ENCODE measurements around the gene CACNG1. TPM values are rescaled to one million over a fixed set of nuclear protein-coding genes. Genes with fewer than 3 reads are reported as not detected.
"Not testable (repeated sequence)": the region's sequence is repeated elsewhere in the genome, so short reads cannot be mapped to it uniquely, and the experiment has no call there.

Gene CACNG1
- total RNA-seq, 1 donor from 2014 or later = not detected

DNA sequence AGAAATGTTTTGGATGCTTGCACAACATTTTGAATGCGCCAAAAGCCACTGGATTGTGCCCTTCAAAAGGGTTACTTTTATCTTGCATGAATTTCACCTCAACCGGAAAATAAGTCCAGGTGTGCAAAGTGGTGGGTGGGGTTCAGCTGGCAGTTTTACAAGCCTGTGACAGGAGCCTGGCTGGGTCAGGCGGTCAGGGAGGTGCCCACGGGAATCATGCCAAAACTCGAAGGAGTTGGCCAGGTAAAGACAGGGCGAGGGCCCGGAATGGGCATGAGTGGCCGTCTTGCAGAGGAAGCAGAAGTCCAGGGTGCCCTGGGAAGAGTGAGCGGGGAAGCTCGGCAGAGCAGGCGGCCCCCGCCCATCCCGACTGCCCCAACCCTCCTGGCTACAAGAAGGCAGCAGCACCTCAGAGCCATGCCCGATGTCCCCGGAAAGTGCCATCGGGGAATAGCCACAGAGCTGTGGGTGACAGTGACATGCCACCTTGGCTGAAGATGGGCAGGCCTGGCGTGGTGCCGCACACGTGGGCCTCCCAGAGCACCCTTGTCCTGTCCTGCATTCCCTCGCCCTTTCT, 19.1 kb upstream of the CACNG1 start:
- intact Hi-C loops (cut with micrococcal nuclease) = no loop called here

DNA sequence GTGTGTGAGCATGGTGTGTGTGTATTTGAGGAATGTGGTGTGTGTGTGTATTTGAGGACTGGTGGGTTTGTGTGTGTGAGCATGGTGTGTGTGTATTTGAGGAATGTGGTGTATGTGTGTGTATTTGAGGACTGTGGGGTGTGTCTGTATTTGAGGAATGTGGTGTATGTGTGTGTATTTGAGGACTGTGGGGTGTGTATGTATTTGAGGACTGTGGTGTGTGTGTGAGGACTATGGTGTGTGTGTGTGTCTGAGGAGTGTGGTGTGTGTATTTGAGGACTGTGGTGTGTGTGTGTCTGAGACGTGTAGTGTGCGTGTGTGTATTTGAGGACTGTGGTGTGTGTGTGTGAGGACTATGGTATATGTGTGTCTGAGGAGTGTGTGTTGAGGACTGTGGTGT, 18.0 kb upstream of the CACNG1 start:
- intact Hi-C loops (cut with micrococcal nuclease) = no loop called here

DNA sequence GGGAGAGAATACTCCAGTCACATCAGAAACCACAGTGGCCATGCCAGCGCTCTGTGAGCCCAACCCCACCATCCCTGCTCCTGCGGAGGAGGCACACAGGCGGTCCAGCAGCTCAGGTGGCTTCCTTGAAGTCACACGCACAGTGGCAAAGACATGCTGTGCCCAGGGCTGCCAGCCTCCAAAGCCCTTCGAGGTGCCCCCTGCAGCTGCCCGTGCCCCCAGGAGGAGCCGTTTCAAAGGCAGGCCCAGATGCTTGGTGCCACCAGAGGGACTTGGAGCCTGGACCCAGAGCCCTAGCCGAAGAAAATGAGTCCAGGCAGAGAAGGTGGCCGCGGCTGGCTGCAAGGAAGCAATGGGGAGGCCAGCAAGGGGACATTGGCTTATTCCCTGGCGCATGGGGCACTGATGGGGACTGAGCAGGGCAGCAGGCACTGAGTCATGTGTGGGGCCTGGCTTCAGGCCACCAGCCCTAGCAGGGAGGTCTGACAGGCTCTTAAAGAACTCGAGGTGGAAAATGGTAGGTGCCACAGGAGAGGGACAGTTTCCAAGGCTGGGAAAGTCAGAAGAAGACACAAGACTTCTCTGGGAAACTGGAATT, 17.2 kb upstream of the CACNG1 start:
- intact Hi-C loops (cut with micrococcal nuclease) = no loop called here

DNA sequence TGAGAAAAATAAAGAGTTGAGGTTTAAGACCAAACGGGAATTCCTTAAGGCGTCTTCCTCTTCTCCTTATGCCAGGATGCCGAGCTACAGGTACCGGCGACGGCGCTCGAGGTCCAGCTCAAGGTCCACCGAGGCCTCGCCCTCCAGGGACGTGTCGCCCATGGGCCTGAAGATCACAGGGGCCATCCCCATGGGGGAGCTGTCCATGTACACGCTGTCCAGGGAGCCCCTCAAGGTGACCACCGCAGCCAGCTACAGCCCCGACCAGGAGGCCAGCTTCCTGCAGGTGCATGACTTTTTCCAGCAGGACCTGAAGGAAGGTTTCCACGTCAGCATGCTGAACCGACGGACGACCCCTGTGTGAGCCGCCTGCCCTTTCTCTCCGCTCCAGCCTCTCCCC, 13.7 kb upstream of the CACNG1 start:
- intact Hi-C loops (cut with micrococcal nuclease) = no loop called here

DNA sequence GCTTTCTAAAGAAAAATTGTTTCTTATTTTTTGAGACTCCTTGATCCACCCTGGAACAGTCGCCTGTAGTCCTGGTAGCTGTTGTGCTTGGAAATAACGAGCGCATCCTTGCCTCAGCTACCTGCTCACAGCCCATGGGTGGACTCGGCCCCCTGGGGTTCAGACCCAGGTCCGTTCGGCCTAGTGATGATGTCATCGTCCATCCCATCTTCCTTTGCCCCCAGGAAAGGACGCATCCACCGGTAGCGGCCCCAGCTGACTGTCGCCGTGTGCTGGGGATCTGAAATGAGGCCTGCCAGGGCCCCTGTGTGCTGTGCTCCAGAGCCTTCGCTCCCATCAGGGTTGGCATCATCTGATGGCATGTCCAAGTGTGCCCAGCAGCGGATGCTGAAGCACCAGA, 12.0 kb upstream of the CACNG1 start:
- intact Hi-C loops (cut with micrococcal nuclease) = no loop called here

DNA sequence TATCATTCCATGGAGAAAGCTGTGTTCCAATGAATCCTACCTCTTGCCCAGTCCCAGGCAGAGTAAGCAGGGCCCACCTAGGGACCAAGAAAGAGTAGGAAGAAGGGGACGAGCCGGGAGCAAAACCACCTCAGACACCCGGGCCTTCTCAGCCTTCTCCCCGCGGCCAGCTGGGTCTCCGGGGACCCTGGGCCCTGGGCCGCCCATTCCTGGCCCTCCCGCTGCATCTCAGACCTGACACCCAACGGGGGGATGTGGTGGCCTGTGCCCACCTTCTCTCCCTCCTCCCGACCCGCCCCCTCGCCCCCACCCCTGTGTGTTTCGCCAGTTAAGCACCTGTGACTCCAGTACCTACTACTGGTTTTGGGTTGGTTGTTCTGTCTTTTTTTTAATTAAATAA, 11.4 kb upstream of the CACNG1 start:
- intact Hi-C loops (cut with micrococcal nuclease) = no loop called here

DNA sequence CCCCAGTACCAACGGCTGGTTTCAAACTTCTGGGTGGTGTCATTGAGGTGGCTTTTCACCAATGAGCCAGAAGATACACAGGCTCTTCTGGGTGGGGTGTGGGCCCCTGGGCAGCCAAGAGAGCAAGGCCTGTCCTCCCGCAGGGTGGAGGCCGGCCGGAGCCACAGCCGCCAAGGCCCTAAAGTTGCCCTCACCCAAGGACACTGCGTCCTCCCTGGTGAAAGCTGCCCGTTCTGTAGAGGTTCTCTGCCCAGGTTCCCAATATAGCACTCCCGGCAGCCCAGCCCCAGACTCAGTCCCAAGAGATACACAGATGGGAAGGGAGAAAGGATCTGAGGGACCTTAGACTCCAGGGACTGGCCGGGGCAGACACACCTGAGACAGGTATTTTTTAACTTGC, 10.7 kb upstream of the CACNG1 start:
- intact Hi-C loops (cut with micrococcal nuclease) = no loop called here

DNA sequence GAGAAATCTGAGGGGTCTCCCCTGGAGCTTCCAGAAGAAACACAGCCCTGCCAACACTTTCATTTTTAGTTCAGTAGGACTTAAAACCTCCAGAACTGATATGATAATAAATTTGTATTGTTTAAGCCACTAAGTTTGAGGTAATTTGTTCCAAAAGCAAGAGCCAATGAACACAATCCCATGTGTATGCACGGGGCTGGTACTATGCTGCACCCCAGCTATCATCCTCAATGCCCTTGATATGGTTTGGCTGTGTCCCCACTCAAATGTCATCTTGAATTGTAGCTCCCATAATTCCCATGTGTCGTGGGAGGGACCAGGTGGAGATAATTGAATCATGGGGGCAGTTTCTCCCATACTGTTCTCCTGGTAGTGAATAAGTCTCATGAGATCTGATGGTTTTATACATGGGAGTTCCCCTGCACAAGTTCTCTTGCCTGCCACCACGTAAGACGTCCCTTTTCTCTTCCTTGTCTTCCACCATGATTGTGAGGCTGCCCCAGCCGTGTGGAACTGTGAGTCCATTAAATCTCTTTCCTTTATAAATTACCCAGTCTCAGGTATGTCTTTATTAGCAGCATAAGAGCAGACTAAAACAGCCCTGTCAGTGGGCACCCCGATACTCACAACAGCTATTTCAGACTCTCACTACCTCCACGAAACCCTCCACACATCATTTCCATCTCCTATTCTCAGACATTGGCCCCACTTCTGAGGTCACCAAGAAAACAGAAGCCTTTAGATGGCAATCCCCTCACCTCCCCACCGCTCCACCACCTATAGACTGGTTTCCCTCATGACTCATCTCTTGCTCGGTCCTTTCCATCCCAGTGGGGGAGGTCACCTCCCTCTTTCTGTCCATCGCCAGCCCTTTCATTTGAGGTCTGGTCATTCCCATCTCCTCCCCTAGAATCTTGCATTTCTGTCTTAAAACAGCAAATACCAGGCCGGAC, 8.9 kb upstream of the CACNG1 start:
- intact Hi-C loops (cut with micrococcal nuclease) = no loop called here

DNA sequence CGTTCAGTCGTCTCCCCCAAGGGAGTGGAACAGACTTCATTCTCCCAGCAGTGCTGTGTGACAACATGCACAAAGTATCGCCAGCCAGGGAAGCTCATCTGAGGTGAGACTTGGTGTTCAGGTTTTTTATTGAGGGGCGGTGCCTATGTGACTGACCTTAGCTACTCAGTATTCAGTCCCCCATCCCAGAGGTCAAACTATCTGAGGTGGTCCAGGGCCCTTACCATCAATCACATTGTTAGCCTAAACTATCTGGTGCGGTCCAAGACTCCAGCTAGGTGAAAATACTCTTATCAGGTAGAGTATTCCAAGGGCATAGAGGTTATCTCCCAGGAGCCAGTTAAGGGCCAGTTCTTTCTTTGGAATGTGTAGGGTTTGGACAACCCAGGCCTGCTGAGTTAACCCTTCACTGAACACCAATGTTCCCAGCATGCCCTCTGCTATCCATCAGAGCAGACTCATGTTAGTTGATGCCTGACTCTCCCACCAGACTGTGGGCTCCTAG, 5.4 kb upstream of the CACNG1 start:
- intact Hi-C loops (cut with micrococcal nuclease) = no loop called here

DNA sequence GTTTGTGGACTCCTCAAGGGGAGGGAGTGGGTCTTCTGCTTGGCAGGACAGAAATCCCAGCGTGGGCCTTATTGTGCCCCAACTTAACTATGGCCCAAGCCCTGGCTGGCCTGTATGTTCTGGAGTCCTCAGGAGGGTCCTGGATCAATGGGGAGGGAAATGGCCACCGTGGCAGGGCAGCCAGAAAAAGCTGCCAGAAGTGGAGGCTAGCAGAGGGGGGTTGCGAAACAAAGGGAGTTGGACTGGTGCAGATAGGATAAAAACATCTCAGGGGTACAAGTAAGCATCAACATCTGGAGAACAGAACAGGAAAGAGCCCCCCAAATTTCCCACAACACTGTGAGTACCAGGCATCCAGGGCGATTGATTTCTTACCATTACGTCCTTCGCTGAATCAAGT, 3.7 kb upstream of the CACNG1 start:
- intact Hi-C loops (cut with micrococcal nuclease) = no loop called here

DNA sequence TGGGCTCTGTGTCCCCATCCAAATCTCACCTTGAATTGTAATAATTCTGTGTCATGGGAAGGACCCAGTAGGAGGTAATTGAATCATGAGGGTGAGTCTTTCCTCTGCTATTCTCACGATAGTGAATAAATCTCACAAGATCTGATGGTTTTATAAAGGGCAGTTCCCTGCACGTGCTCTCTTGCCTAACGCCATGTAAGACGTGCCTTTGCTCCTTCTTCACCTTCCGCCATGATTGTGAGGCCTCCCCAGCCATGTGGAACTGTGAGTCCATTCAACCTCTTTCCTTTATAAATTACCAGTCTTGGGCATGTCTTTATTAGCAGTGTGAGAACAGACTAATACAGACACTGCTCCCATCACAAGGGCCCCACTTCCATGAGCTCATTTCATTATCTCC, 3.2 kb upstream of the CACNG1 start:
- intact Hi-C loops (cut with micrococcal nuclease) = not testable (repeated sequence)

DNA sequence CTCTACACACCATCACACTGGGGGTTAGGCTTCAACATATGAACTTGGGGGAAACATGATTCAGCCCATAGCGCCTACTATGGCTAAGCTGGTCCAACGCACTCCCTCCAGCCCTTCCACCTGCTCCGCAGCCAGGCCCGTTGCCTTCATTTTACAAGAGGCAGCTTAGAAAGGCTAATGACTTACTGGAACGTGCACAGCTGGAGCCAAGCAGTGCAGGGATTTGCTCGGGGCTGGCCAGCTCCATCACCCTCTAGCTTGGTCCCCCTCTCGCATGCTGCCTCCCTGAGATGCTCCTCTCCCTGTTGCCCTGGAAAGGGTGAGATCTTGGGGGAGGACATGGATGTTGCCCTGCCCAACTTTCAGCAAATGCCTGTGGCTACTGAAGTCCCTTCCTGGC, 2.8 kb upstream of the CACNG1 start:
- intact Hi-C loops (cut with micrococcal nuclease) = no loop called here

DNA sequence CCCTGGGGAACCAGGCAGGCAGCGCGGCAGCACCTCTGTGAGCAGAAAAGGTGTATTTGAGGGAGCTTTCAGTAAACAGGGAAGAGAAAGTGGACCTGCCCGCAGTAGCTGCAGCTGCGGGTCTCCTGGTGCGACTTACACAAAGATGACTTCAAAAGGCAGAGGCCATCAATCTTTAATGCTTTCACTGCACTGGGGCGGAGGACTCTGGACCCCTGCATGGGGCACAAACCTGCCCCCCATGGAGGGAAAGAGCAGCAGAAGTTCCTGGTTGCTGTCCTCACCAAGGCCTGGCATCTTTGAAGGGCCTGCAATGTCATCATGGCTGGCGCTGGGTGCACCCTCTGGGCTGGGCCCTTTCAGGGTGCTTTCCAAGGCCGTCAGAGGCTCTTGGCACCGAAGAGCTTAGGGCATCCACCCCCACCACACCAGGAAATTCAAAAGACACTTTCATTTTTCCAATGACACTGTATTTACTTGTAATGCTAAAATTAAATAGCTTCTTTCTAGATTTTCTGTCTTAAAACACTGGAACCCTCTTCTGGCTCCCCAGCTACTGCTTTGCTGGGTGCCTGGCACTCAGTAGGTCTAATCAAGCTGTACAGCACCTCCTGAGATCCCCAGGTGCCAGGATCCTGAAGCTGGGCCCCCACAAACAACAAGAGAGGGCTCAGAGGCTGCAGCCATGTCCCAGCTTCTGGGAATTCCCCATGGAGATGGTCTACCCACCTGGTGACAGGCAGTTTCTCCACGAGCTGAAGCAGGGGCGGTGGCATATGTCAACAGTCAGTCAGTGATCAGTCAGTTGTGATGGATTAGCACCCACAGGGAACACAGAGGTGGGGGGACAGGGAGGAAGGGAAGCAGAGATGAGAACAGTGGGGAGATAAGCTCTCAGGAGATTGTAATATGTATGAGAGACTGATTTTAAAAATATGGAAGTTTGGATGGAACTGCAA, 2.1 kb upstream of the CACNG1 start:
- intact Hi-C loops (cut with micrococcal nuclease) = no loop called here

DNA sequence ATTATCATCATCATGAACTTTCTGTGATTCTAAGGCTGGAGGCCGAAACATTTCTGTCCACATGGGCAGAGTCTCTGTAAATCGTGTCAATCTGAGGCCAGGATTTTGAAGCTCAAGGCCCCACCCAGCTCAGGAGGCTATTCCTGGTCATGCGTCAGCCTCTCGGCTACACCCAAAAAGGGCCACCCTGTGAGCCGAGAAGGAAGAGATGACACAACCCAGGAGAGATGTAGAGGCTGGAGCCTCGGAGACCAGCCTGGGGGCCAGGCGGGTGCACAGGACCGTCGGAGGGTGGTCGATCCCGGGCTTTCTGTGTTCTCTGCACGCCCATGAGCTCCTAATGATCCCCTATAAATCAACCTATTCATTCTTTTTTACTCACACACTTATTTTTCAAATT, 1.1 kb upstream of the CACNG1 start:
- intact Hi-C loops (cut with micrococcal nuclease) = no loop called here

DNA sequence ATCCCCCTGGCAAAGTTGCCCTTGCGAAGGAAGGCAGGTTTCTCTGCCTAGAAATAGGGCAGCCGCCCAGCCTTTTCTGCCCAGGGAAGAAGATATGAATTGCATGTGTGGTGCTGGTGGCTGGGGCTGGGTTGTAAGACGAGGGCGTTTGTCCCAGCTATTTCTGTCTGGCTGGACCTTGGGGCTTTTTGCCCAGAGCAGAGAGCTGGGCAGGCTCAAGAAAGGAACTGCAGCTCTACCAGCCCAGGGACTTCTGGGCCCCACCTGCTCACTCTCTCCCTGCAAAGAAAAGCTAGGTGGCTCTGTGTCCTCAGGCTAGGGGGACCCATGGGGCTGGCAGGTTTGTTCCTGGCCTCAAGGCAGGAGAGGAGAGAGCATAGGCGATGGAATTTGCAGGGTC, 586 bp downstream of the CACNG1 start:
- intact Hi-C loops (cut with micrococcal nuclease) = no loop called here

DNA sequence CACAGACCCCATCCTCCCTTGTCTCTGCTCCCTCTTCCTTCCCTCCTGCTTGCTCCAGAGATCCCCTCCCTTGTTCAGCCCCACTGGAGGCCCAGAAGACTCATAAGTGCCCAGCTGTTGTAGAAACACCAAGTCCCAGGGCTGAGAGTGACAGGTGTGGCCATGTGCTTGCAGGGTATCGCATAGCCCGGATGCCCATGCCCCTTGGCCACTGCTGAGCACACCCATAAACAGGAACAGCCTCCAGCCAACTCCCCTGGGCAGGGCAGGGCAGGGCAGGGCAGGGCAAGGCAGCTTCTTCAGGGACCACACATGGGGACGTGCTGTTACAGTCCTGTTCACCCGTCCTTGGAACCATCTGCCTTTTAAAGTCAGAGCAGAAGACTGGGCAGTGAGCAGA, 2.0 kb downstream of the CACNG1 start:
- intact Hi-C loops (cut with micrococcal nuclease) = no loop called here

DNA sequence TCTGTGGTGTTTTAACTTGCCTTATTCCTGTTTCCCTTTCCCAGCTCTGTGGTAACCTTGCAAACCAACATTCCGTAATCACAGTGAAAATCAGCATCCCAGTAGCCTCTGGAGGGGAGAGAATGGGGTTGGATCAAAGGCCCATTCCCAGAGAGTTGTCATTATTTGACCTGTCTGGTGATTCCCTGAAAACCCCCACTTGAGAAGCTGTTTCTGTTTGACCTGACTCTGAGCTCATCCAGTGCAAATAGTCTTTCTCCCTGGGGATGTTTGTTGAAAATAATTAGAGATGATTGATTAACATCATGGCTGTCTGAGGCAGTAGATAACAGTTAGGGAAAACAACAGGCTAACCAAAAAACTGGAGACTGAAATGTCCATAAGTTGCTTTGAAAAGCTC, 3.0 kb downstream of the CACNG1 start:
- intact Hi-C loops (cut with micrococcal nuclease) = no loop called here

DNA sequence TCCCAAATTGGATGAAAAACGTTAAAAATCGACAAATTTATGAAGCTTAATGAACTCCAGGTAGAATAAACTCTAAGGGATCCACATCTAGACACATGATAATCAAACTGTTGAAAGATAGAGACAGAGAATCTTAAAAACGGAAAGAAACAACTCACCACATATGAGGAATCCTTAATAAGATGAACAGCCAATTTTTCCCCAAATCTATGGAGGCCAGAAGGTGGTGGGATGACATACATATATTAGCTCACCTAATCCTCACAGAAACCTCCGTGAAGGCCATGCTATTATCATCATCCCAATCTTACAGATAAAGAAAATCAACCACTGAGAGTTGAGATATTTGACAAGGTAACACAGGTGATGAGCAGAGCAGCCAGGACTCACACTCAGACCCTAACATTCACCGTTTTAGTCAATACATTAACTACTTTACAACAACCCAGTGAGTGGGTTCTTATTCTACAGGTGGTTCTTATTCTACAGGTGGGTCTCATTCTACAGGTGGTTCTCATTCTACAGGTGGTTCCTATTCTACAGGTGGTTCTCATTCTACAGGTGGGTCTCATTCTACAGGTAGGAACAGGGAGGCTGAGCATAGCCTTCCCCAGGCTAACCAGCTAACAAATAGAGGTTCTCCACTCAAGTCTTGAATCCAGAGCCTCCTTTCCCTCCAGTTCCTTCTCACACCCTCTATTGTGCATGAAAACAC, 4.8 kb downstream of the CACNG1 start:
- intact Hi-C loops (cut with micrococcal nuclease) = no loop called here

DNA sequence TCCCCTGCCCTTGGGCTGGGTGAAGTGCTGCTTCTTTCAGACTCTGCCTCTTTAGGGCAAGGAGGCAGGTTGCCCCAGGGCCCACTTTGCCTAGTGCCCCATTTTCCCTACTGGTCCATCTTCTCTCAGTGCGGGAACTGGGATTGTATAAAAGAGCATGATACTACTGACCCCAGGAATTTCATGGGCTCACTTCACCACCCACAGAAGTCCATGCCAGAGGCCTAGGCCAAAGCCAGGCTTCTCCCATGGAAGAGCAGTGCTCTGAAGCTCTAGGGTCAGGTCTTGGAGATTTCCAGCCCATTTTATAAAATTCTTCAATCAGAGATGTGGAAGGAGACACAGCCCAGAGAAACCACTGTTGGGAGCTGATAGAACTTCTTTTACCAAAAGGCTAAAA, 5.7 kb downstream of the CACNG1 start:
- intact Hi-C loops (cut with micrococcal nuclease) = no loop called here

DNA sequence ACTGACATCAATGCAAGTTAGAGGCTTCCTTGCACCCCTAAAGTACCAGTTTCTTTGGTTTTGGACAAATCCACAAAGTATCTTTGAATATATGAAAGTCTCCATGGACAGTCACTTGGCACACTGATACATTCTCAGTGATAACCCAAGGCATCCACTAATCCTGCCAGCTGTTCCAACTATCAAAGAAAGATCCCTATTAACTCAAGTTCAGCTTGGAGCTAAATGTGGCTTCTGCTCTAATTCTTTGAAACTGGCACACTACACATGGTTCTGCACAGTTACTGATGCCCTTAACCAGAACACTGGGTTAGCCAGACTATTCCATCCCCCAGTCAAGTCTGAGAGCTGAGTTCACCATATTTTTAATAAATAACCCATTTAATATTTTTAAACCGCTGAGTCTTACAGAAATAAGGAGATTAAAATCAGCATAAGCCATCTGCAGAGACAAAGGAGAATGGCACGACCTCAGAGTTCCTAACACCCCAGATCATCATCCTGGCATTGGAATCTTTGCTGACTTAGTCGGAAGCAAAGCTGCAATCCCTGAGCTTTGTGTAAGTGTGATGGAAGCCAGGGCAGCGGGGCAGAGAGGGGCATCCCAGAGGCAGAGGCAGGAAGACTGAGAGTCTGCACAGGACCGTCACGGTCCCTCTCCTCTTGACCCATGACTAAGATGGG, 6.3 kb downstream of the CACNG1 start:
- intact Hi-C loops (cut with micrococcal nuclease) = no loop called here
